HG03439 (cell line): Measurements from ENCODE around the gene MYCL.
"Not testable (repeated sequence)": the region's sequence is repeated elsewhere in the genome, so short reads cannot be mapped to it uniquely, and the experiment has no call there.

Source experiments
- ATAC-seq: cut with Tn5 transposase; IDR thresholded peaks from one replicate; pipeline ENCODE4 v1.9.1; 2021; ENCODE audit warnings: mild to moderate bottlenecking, moderate library complexity; ENCODE audit not compliant: unreplicated experiment

The MYCL gene

GRCh38 chr1:39892601-39893595 is 8.8 kb downstream of the MYCL start:
- no peak for ATAC-seq

GRCh38 chr1:39890880-39891279 is 10.8 kb downstream of the MYCL start:
- ATAC-seq: no peak

GRCh38 chr1:39890273-39890672 is 11.4 kb downstream of the MYCL start:
- ATAC-seq: no peak

- no peak for ATAC-seq
Observed at GRCh38 chr1:39886757-39887231, 14.9 kb downstream of the MYCL start.

GRCh38 chr1:39885516-39885915 is 16.2 kb downstream of the MYCL start:
- ATAC-seq: no peak

GRCh38 chr1:39882152-39882551 is 19.6 kb downstream of the MYCL start:
- ATAC-seq: no peak

- no peak for ATAC-seq
Observed at GRCh38 chr1:39877980-39878956, 23.4 kb downstream of the MYCL start.

GRCh38 chr1:39877231-39877778 is 24.4 kb downstream of the MYCL start:
- no peak for ATAC-seq

- no peak for ATAC-seq
Observed at GRCh38 chr1:39876144-39876543, 25.6 kb downstream of the MYCL start.

- ATAC-seq: no peak
Observed at GRCh38 chr1:39872698-39873097, 29.0 kb downstream of the MYCL start.

GRCh38 chr1:39871796-39872195 is 29.9 kb downstream of the MYCL start:
- ATAC-seq: no peak

- ATAC-seq: not testable (repeated sequence)
Observed at GRCh38 chr1:39871043-39871442, 30.7 kb downstream of the MYCL start.

GRCh38 chr1:39869538-39870112 is 32.1 kb downstream of the MYCL start:
- not testable (repeated sequence) for ATAC-seq

- ATAC-seq: no peak
Observed at GRCh38 chr1:39866767-39867166, 35.0 kb downstream of the MYCL start.

GRCh38 chr1:39865762-39866161 is 36.0 kb downstream of the MYCL start:
- no peak for ATAC-seq

GRCh38 chr1:39863177-39863576 is 38.5 kb downstream of the MYCL start:
- no peak for ATAC-seq

- ATAC-seq: no peak
Observed at GRCh38 chr1:39861003-39861402, 40.7 kb downstream of the MYCL start.

- no peak for ATAC-seq
Observed at GRCh38 chr1:39859859-39860812, 41.6 kb downstream of the MYCL start.

GRCh38 chr1:39858315-39858714 is 43.4 kb downstream of the MYCL start:
- no peak for ATAC-seq
